Prostate gland (tissue), 2 donors: ENCODE measurements around the gene TACC2.

ENCODE experiments used
- CTCF ChIP-seq, 4 experiments: fragments of 200-600 bp in 2 of 4; fragments of 450-650 bp in 2 of 4; sonication (generic) in 2 of 4; IDR thresholded peaks; 1 replicate in 3 of 4; 2 replicates in 1 of 4; pipeline ENCODE4 v1.5.1; 2016 to 2019; ENCODE audit warnings: antibody characterized with exemption in 4 of 4, mild to moderate bottlenecking in 2 of 4, moderate library complexity in 2 of 4
- POLR2A ChIP-seq: fragments of 450-650 bp; IDR thresholded peaks from one replicate; pipeline ENCODE4 v1.6.1; 2016; ENCODE audit warnings: antibody characterized with exemption, mild to moderate bottlenecking
- POLR2AphosphoS5 ChIP-seq: sonication (generic); formaldehyde crosslinking; IDR thresholded peaks from one replicate; pipeline ENCODE4 v1.6.1; 2017; ENCODE audit warnings: antibody characterized with exemption

- TF ChIP-seq CTCF (IDR thresholded peaks at IDR 0.05): peak in 1 of 4 experiments; percentile 5
- TF ChIP-seq POLR2A: no peak
- TF ChIP-seq POLR2AphosphoS5: peak; percentile 38
These were observed 152.1 kb downstream of the TACC2 start for GRCh38 chr10:122140941-122141623.
